Esophagus (tissue), 2 donors: Measurements from ENCODE around the gene COASY. TPM values are rescaled to one million over a fixed set of nuclear protein-coding genes. Genes with fewer than 3 reads are reported as not detected.

Experiments
- H3K27ac ChIP-seq, 2 donors: one replicate each; pipeline ENCODE4 v1.5.1; 2013; ENCODE audit warnings: low read depth in 2 of 2, mild to moderate bottlenecking in 2 of 2, inconsistent platforms in 1 of 2, low read length in 1 of 2, moderate library complexity in 1 of 2
- H3K27me3 ChIP-seq, 2 donors: one replicate each; pipeline ENCODE4 v1.6.1; 2013; ENCODE audit warnings: low read length in 2 of 2, control low read depth in 1 of 2, mild to moderate bottlenecking in 1 of 2; ENCODE audit not compliant: insufficient read depth in 2 of 2, control insufficient read depth in 1 of 2
- H3K36me3 ChIP-seq, 2 donors: one replicate each; pipeline ENCODE4 v1.6.1; 2013; ENCODE audit warnings: low read length in 1 of 2; ENCODE audit not compliant: control insufficient read depth in 2 of 2, insufficient read depth in 2 of 2
- H3K4me1 ChIP-seq, 2 donors: one replicate each; pipeline ENCODE4 v1.6.1; 2013; ENCODE audit warnings: low read length in 1 of 2; ENCODE audit not compliant: control insufficient read depth in 2 of 2, insufficient read depth in 2 of 2
- H3K4me3 ChIP-seq, 2 donors: one replicate each; pipeline ENCODE4 v1.5.1; 2013; ENCODE audit warnings: low read length in 2 of 2, mild to moderate bottlenecking in 2 of 2, low read depth in 1 of 2, moderate library complexity in 1 of 2
- H3K9me3 ChIP-seq, 2 donors: one replicate each; pipeline ENCODE4 v1.6.1; 2013; ENCODE audit warnings: mild to moderate bottlenecking in 2 of 2, low read depth in 1 of 2, low read length in 1 of 2, moderate library complexity in 1 of 2; ENCODE audit not compliant: control insufficient read depth in 2 of 2, insufficient read depth in 1 of 2
- WGBS, 2 donors: extraction: QIAGEN DNeasy Blood & Tissue Kit; methylation state at CpG; one replicate each; pipeline ENCODE4 v1.1.7; 2013; 5-methylcytosine and 5-hydroxymethylcytosine counted together
- polyA plus RNA-seq, 2 donors: library from polyadenylated mRNA; stranded (reverse); fragments of 200-250 nt; gene quantifications; one replicate each; pipeline ENCODE4 v1.2.3, GENCODE V29; 2013
- donor health status: healthy with polysubstance abuse.
- donor health status: Bipolar disorder and iron deficiency.

COASY gene
- polyA plus RNA-seq, 2 donors, result 58.2 to 62.1 TPM

DNA sequence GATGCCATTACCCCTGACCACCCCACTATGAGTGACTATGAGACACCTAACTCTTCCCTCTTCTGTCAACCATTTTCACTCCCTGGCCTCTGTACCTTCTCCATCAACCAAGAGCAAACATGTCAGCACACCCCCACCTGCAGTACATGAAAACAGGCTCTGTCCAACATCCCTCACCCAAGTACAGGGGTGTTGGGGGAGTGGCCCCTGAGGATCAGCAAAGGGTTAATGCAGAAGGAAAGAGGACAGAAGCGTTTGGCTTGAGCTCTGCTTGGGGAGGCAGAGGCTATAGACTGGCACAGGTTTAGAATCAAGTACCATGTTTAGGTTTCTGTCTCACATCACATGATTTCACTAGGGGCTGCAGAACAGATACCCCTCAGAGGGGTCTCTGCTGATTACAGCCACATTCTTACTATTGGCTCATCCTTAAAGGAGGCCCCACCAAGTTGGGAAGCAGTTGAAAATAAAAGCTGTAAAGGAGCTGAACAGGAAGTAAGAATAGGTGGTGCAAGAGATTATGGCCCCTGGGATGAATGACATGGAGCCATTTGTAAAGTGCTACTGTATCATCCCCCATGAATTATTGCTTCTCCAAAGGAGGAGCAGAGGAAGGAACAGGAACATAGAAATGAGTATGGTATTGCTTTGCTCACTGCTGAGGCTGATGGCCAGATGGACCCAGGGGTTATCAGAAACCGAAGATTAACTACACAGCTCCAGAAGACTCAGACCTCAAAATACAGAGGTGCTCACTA is 18.0 kb downstream of the COASY start:
- Histone ChIP-seq H3K4me3 (no peak overlapping the region), H3K9me3 (no peaks in the 10 kb centered on the region), H3K36me3 (peaks cover 20 to 27% of the 10 kb centered on the region in 2 donors), H3K4me1 (peaks cover 0 to 1% of the 10 kb centered on the region in 2 donors), H3K27me3 (no peaks in the 10 kb centered on the region), H3K27ac (no peak overlapping the region)
- 51 to 57% methylated on average over 2 of the region's 2 CpGs for WGBS, 2 donors

DNA sequence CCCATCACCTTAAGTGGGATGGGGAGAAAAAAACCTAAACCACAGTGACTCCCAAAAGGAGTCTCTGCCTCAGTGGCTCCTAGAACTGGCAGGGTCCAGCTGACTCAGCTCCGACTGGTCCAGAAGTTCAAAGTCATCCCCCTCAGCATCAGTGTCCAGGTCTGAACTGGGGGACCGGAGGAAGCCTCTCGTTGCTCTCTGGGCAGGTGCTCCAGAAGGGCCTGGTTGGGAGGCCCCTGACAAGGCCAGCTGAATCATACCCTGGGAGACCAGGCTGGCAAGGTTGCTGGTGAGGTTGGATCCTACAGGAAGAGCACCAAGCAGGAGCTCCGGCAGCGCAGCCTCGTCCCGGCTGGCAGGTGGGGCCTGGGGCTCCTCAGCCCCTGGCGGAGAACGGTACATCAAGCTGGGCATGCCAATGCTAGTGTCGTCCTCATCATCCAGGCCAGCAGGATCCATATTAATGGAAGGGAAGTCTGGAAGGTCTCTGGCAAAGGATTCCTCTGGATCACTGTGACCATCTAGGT is 19.9 kb downstream of the COASY start:
- H3K27ac ChIP-seq, result no peak overlapping the region
- no peaks in the 10 kb centered on the region for H3K9me3 ChIP-seq
- WGBS, 2 donors, result 89 to 92% methylated on average over 10 of the region's 10 CpGs
- H3K4me1 ChIP-seq, result peaks cover 0 to 6% of the 10 kb centered on the region in 2 donors
- H3K36me3 ChIP-seq, result peaks cover 24 to 27% of the 10 kb centered on the region in 2 donors
- H3K27me3 ChIP-seq, result no peaks in the 10 kb centered on the region
- no peak overlapping the region for H3K4me3 ChIP-seq

DNA sequence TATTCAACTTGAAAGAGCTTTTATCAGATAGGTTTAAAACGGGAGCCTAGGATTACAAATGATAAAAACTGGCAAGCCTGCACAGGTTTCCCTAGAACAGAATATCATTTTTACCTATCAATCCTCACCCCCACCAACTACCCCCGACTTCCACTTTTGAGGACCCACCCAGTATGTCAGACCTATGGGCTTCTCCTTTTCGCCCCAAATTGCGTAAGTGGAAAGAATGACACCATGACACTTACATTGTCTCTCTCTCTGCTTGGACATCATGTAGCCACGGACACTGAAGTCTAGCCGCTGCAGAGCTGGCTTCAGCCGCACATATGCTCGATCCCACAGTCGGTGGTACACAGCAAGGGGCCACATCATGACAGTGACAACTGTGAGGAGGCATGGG is 22.9 kb downstream of the COASY start:
- H3K4me1 ChIP-seq, result peaks cover 0 to 6% of the 10 kb centered on the region in 2 donors
- peaks cover 24 to 30% of the 10 kb centered on the region in 2 donors for H3K36me3 ChIP-seq
- 69 to 75% methylated on average over 9 of the region's 9 CpGs for WGBS, 2 donors
- no peaks in the 10 kb centered on the region for H3K9me3 ChIP-seq
- no peak overlapping the region for H3K4me3 ChIP-seq
- peak overlapping the region; percentile 12 to 87 for H3K27ac ChIP-seq
- H3K27me3 ChIP-seq, result no peaks in the 10 kb centered on the region

DNA sequence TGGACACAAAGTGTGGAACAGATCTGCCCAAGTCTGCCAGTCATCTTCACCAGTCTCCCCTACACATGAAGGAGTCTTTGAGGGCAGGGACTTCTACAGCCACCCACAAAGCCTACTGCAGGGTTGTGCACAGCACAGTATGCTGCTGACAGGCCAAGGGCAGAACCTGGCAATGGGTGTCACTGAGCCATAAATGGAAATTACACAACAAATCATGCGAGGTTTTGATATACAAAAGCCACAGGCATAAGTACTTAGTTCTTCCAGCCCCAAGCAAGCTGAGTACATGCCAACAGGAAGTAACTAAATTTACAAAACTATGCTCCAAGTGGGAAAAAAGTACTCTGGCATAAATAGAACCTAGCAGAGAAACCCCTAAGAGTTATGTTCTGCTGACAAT is 23.4 kb downstream of the COASY start:
- Histone ChIP-seq H3K36me3 (peaks cover 24 to 29% of the 10 kb centered on the region in 2 donors), H3K4me1 (peaks cover 0 to 6% of the 10 kb centered on the region in 2 donors), H3K27ac (peak overlapping the region; percentile 72 to 87), H3K27me3 (no peaks in the 10 kb centered on the region), H3K9me3 (no peaks in the 10 kb centered on the region), H3K4me3 (no peak overlapping the region)
- WGBS, 2 donors, result 17 to 24% methylated on average over 1 of the region's 1 CpG

DNA sequence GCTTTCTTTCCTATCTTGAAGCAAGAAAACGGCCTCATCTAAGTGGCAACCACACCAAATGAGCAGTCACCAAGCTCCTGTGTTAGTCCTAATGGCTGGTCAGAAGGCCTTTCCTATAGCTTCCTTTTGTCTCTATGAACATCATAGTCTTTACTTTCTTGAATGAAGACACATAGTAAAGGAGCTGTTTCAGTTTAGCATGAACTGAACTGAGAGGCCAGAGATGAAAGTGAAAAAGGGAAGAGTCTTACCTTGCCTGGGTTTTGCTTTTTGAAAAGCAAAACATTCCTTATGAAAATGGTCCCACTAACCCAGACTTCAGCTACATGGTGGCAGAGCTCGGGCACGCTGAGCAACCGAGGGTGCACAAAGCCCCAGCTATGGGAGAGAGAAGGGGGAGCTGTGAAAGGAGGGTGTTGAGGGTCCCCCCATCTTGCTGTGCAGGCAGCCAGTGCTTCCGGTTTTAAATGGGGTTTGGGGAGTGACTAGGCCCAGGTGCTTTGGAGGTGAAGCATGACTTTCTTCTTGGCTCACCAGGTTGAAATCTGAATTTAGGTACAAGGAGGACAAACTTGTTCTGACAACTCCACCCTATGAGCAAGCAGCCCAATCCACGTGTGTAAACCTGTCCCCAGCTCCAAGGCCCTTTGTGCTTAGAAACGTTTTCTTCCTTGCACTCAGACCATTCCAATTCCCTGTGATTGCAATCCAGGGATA is 24.7 kb downstream of the COASY start:
- no peaks in the 10 kb centered on the region for H3K27me3 ChIP-seq
- H3K36me3 ChIP-seq, result peaks cover 19 to 28% of the 10 kb centered on the region in 2 donors

DNA sequence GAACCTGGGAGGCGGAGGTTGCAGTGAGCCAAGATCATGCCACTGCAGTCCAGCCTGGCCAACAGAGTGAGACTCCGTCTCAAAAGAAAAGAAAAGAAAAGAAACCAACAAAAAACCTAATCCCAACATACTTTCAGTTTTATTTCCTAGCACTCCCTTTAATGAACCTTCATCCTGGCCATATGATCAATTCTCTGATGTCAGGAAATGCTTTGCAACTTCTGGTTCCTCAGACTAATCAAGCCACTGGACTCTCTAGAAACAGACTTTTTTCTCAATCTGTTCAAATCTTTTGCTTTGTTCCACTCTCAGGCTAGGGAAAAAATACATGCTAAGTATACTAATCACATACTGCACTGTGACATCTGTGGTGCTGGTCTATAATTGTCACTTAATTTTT is 28.9 kb downstream of the COASY start:
- Histone ChIP-seq H3K4me1 (no peaks in the 10 kb centered on the region), H3K27ac (no peak overlapping the region), H3K36me3 (peaks cover 0 to 10% of the 10 kb centered on the region in 2 donors), H3K27me3 (no peaks in the 10 kb centered on the region), H3K4me3 (no peak overlapping the region), H3K9me3 (no peaks in the 10 kb centered on the region)
- WGBS, 2 donors, result 75 to 81% methylated on average over 2 of the region's 2 CpGs

More for the DNA sequence above, 24.7 kb downstream of the COASY start:
- Histone ChIP-seq H3K4me1 (peaks cover 0 to 6% of the 10 kb centered on the region in 2 donors), H3K4me3 (no peak overlapping the region), H3K27ac (peak overlapping the region; percentile 81 to 95), H3K9me3 (no peaks in the 10 kb centered on the region)
- WGBS, 2 donors, result 44 to 68% methylated on average over 7 of the region's 7 CpGs

DNA sequence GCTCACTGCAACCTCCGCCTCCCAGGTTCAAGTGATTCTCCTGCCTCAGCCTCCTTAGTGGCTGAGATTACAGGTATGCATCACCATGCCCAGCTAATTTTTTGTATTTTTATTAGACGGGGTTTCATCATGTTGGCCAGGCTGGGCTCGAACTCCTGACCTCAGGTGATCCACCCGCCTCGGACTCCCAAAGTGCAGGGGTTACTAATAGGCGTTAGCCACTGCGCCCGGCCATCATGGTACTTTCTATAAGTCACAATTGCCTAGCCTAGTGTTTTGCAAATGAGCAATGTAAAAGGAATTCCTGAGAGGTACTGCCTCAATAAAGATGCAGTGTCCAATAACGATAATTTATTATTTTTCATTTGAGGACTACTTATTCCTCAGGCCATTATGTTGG is 29.5 kb downstream of the COASY start:
- no peaks in the 10 kb centered on the region for H3K9me3 ChIP-seq
- H3K36me3 ChIP-seq, result peaks cover 0 to 10% of the 10 kb centered on the region in 2 donors
- H3K27ac ChIP-seq, result no peak overlapping the region
- no peak overlapping the region for H3K4me3 ChIP-seq
- no peaks in the 10 kb centered on the region for H3K27me3 ChIP-seq
- H3K4me1 ChIP-seq, result no peaks in the 10 kb centered on the region
- 91 to 92% methylated on average over 9 of the region's 9 CpGs for WGBS, 2 donors

DNA sequence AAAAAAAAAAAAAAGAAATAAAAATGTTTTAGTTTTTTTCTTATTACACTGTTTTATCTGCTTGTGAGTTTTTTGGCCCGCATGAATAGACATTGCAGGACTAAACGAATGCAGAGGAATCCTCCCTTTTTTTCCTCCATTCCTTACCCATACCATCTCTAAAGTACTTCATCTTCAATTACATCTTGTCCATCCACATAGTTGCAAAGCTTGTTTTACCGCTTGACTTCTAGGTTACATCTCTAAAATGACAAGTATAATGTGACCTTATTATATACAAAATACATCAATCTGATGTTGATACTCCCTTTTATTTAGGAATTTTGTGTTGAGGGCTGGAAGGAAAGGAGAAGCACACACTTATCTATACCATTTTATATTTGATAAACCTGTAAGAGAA is 34.4 kb downstream of the COASY start:
- Histone ChIP-seq H3K27me3 (no peaks in the 10 kb centered on the region), H3K4me1 (no peaks in the 10 kb centered on the region), H3K4me3 (no peak overlapping the region), H3K36me3 (peaks cover 0 to 4% of the 10 kb centered on the region in 2 donors), H3K9me3 (no peaks in the 10 kb centered on the region), H3K27ac (no peak overlapping the region)
- WGBS, 2 donors, result 76 to 78% methylated on average over 3 of the region's 3 CpGs

DNA sequence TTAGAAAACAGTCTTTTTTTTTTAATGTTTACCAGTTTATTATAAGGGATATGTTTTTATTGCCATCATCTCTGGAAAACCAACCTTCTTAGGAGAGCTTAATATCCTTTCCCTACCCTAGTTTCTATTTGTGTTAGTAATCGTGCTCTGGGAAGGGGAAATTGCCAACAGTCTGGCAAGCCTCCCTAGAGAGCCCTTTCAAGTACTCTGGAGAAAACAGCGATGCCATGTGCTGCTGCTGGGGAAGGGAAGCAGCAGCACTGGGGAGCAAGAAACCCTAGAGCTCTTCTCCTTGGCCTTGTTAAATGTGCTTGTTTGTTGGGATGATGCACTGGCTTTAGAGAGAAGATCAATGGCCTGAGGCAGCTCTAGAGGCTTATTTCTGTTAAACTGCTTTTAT is 37.0 kb downstream of the COASY start:
- 34 to 39% methylated on average over 2 of the region's 2 CpGs for WGBS, 2 donors
- Histone ChIP-seq H3K36me3 (peaks cover 0 to 2% of the 10 kb centered on the region in 2 donors), H3K27ac (no peak overlapping the region), H3K9me3 (no peaks in the 10 kb centered on the region), H3K4me1 (no peaks in the 10 kb centered on the region), H3K27me3 (no peaks in the 10 kb centered on the region), H3K4me3 (no peak overlapping the region)
